ENCODE data around the gene ANKRD20A1.
"Not testable (repeated sequence)": the region's sequence is repeated elsewhere in the genome, so short reads cannot be mapped to it uniquely, and the experiment has no call there.

ANKRD20A1 gene

GRCh38 chr9:67858871-67859270 lies at the start of gene ANKRD20A1:
Gene ANKRD20A1 (plus strand): TSS chr9:67858931. CDS start chr9:67859427, 496 bp downstream.
- not testable (repeated sequence) for H3K27ac ChIP-seq
- peak; percentile 32 for TF ChIP-seq CTCF (conservative IDR thresholded peaks at IDR 0.05)

GRCh38 chr9:67832088-67832487 lies 26.6 kb upstream of the ANKRD20A1 start:
- not testable (repeated sequence) for H3K27ac ChIP-seq

All from C4-2B (cell line).